Keratinocyte (primary cell): Measurements from ENCODE around the gene MYOD1.

ENCODE experiments used
- EZH2 ChIP-seq: IDR thresholded peaks from one replicate; pipeline ENCODE4 v1.6.1; 2012; ENCODE audit warnings: inconsistent platforms, mild to moderate bottlenecking, low read length, moderate library complexity
- TF ChIP-seq, protein P1 (sequence below), 3 experiments: IDR thresholded peaks in 1 of 3; conservative IDR thresholded peaks in 1 of 3; optimal IDR thresholded peaks in 1 of 3; 2 replicates in 2 of 3; 3 replicates in 1 of 3; pipeline versions ENCODE3 to v1.5.1; 2011; ENCODE audit warnings: low read length in 3 of 3, mild to moderate bottlenecking in 3 of 3, moderate library complexity in 2 of 3, control low read depth in 1 of 3, inconsistent platforms in 1 of 3; ENCODE audit not compliant: insufficient read depth in 2 of 3; ENCODE audit errors: extremely low read depth in 1 of 3

DNA sequence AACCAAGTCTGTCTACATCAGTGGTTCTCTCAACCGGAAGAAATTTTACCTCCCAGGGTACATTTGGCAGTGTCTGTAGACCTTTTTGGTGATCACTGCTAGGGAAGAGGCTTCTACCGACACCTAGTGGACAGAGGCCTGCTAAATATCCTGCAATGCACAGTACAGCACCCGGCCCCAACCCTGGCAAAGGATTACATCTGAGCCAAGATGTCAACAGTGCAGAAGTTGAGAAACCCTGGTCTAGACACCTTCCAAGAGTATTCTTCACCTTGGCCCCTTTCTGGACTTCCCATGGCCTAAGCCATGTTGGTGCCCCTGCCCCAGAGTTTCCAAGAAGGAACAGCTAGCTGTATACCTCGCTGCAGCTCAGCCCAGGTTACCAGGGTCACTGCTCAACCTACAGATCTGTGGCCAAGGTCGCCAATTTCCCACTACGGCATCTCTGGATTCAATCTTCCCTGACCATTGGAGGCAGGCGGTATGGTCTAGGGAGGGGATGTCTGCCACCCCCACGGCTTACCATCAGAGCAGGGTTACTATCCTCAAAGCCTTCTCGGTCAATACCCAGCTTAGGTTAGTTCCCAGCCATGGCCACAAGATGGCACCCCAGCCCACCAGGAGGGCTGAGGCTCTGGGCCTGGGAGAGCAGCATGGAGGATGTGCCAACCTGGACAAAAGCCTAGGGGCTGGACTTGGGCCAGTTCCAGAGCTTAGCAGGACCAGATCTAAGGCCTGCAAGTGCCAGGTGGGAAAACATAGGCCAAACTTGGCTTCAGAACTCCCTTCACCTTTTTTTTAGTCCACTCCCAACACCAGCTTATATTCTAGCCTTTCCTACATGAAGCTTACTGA lies 11.5 kb downstream of the MYOD1 start:
- TF ChIP-seq, protein P1, sequence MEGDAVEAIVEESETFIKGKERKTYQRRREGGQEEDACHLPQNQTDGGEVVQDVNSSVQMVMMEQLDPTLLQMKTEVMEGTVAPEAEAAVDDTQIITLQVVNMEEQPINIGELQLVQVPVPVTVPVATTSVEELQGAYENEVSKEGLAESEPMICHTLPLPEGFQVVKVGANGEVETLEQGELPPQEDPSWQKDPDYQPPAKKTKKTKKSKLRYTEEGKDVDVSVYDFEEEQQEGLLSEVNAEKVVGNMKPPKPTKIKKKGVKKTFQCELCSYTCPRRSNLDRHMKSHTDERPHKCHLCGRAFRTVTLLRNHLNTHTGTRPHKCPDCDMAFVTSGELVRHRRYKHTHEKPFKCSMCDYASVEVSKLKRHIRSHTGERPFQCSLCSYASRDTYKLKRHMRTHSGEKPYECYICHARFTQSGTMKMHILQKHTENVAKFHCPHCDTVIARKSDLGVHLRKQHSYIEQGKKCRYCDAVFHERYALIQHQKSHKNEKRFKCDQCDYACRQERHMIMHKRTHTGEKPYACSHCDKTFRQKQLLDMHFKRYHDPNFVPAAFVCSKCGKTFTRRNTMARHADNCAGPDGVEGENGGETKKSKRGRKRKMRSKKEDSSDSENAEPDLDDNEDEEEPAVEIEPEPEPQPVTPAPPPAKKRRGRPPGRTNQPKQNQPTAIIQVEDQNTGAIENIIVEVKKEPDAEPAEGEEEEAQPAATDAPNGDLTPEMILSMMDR (optimal IDR thresholded peaks at IDR 0.05 in 1 of 3, IDR thresholded peaks at IDR 0.05 in 1 of 3, conservative IDR thresholded peaks at IDR 0.05 in 1 of 3; ENCODE audit: extremely low read depth in 1 of 3, insufficient read depth in 2 of 3, low read length in 3 of 3): peak; percentile 84 to 93 (median 92)
- TF ChIP-seq EZH2: no peak
